K562 (cell line): ENCODE data around the gene MAPKAPK2. TPM values are rescaled to one million over a fixed set of nuclear protein-coding genes. Genes with fewer than 3 reads are reported as not detected.

Experiments used
- MEF2A ChIP-seq: IDR thresholded peaks from 2 replicates; pipeline ENCODE4 v1.6.1; 2011; ENCODE audit warnings: low read depth, mild to moderate bottlenecking, low read length, moderate library complexity; ENCODE audit not compliant: control insufficient read depth
- NR2C1 ChIP-seq, 2 experiments: fragments of 450-650 bp; IDR thresholded peaks; 2 replicates each; pipeline ENCODE4 v1.6.1; 2017; ENCODE audit warnings: mild to moderate bottlenecking in 2 of 2, antibody characterized with exemption in 1 of 2, inconsistent platforms in 1 of 2, missing compliant biosample characterization in 1 of 2, missing genetic modification characterization in 1 of 2
- SMARCC2 ChIP-seq: fragments of 450-650 bp; IDR thresholded peaks from 2 replicates; pipeline ENCODE4 v1.6.1; 2017; ENCODE audit warnings: antibody characterized with exemption, moderate library complexity, mild to moderate bottlenecking, low read depth
- SMARCE1 ChIP-seq: fragments of 450-650 bp; IDR thresholded peaks from 2 replicates; pipeline ENCODE4 v1.7.1; 2016; ENCODE audit warnings: mild to moderate bottlenecking
- TEAD1 ChIP-seq, 2 experiments: fragments of 450-650 bp in 1 of 2; sonication (generic) in 1 of 2; formaldehyde crosslinking; IDR thresholded peaks; 2 replicates each; pipeline versions ENCODE4 v1.4.0 to v1.8.0; 2020 to 2022; ENCODE audit warnings: mild to moderate bottlenecking in 2 of 2, missing genetic modification reagents in 1 of 2
- ZNF184 ChIP-seq: sonication (generic); formaldehyde crosslinking; IDR thresholded peaks from 2 replicates; pipeline ENCODE4 v1.5.0; 2020; ENCODE audit warnings: missing genetic modification reagents
- ZNF592 ChIP-seq: fragments of 450-650 bp; IDR thresholded peaks from 2 replicates; pipeline ENCODE4 v1.6.1; 2017; ENCODE audit warnings: antibody characterized with exemption, mild to moderate bottlenecking
- polyA plus RNA-seq, 8 experiments: library from polyadenylated mRNA; depleted of rRNA in 4 of 8; stranded (reverse) in 5 of 8; unstranded in 3 of 8; fragments of >200 nt; fragmentation: Nextera tagmentation in 2 of 8; fragmentation: Illumina TruSeq in 1 of 8; extraction: Ambion mirVana in 2 of 8; extraction: Trizol in 1 of 8; gene quantifications; 2 replicates each; pipeline versions ENCODE4 v1.2.1 to v1.2.3, GENCODE V29; 2011 to 2014; ENCODE audit warnings: inconsistent platforms in 1 of 8, missing spikeins in 1 of 8
- total RNA-seq, 7 experiments: library from RNA; depleted of rRNA in 6 of 7; stranded (reverse); fragments of >200 nt in 6 of 7; fragmentation: Illumina TruSeq in 2 of 7; extraction: Trizol in 2 of 7; gene quantifications; 2 replicates each; pipeline versions ENCODE4 v1.2.1 to v1.2.3, GENCODE V29; 2011 to 2021; ENCODE audit warnings: low replicate concordance in 1 of 7
- TF ChIP-seq, protein P1 (sequence below): sonication (generic); formaldehyde crosslinking; IDR thresholded peaks from 2 replicates; pipeline ENCODE4 v1.8.0; 2022; ENCODE audit warnings: missing genetic modification reagents, mild to moderate bottlenecking, borderline replicate concordance
- TF ChIP-seq, protein P2 (sequence below): fragments of 250-450 bp; sonication (Bioruptor Pico); IDR thresholded peaks from 2 replicates; pipeline ENCODE4 v1.5.0; 2020; ENCODE audit warnings: mild to moderate bottlenecking

Gene MAPKAPK2
- total and polyA plus RNA-seq, 9 of the 15 experiments (the other 6 are each of a cell fraction or from before 2014, with no cell fraction given), result 0.63 to 94.2 (median 52.1) TPM

GRCh38 chr1:206687915-206688442 is 3.3 kb downstream of the MAPKAPK2 start (continued):
- peak; percentile 61; the same call in 1 of the 2 replicates for TF ChIP-seq ZNF592
- TF ChIP-seq, protein P1, sequence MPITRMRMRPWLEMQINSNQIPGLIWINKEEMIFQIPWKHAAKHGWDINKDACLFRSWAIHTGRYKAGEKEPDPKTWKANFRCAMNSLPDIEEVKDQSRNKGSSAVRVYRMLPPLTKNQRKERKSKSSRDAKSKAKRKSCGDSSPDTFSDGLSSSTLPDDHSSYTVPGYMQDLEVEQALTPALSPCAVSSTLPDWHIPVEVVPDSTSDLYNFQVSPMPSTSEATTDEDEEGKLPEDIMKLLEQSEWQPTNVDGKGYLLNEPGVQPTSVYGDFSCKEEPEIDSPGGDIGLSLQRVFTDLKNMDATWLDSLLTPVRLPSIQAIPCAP (CRISPR knock-in tag), result no peak
- TF ChIP-seq TEAD1 (CRISPR knock-in tag; IDR thresholded peaks at IDR 0.05), result no peak
- TF ChIP-seq, protein P2, sequence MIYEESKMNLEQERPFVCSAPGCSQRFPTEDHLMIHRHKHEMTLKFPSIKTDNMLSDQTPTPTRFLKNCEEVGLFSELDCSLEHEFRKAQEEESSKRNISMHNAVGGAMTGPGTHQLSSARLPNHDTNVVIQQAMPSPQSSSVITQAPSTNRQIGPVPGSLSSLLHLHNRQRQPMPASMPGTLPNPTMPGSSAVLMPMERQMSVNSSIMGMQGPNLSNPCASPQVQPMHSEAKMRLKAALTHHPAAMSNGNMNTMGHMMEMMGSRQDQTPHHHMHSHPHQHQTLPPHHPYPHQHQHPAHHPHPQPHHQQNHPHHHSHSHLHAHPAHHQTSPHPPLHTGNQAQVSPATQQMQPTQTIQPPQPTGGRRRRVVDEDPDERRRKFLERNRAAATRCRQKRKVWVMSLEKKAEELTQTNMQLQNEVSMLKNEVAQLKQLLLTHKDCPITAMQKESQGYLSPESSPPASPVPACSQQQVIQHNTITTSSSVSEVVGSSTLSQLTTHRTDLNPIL (CRISPR knock-in tag), result no peak
- peak; percentile 86 for TF ChIP-seq NR2C1 (IDR thresholded peaks at IDR 0.05)
- peak; percentile 87 for TF ChIP-seq NR2C1 (tag; IDR thresholded peaks at IDR 0.05)
- no peak for TF ChIP-seq SMARCC2
- TF ChIP-seq SMARCE1, result no peak
- TF ChIP-seq MEF2A, result no peak
- TF ChIP-seq ZNF184 (CRISPR knock-in tag), result no peak
